GM19023 (cell line): ENCODE measurements around the gene CCNDBP1.

Experiments
- ATAC-seq: cut with Tn5 transposase; IDR thresholded peaks from one replicate; pipeline ENCODE4 v1.9.1; 2021; ENCODE audit warnings: mild to moderate bottlenecking, moderate library complexity; ENCODE audit not compliant: unreplicated experiment

CCNDBP1 gene

GRCh38 chr15:43242616-43243015, 57.4 kb downstream of the CCNDBP1 start:
- ATAC-seq: no peak

- ATAC-seq: no peak
Observed at GRCh38 chr15:43243020-43243645, 57.9 kb downstream of the CCNDBP1 start.

GRCh38 chr15:43244092-43244491, 58.9 kb downstream of the CCNDBP1 start:
- no peak for ATAC-seq

- no peak for ATAC-seq
Observed at GRCh38 chr15:43246261-43246774, 61.1 kb downstream of the CCNDBP1 start.
